Activated CD4-positive, CD25-positive, alpha-beta regulatory T cell treated with anti-CD3 and anti-CD28 coated beads, Interleukin-2, amount 50 U/mL, for 24 hours (primary cell): ENCODE measurements around the gene DPYSL5.

Experiments
- ATAC-seq, 2 donors: fragments of 150-1000 bp; cut with Tn5 transposase; one replicate each; pipeline ENCODE4 v1.10.0; 2021; ENCODE audit warnings: mild to moderate bottlenecking in 1 of 2, moderate library complexity in 1 of 2

The DPYSL5 gene

GRCh38 chr2:26997394-26997793, 149.5 kb downstream of the DPYSL5 start:
- ATAC-seq, result no peak

DNA sequence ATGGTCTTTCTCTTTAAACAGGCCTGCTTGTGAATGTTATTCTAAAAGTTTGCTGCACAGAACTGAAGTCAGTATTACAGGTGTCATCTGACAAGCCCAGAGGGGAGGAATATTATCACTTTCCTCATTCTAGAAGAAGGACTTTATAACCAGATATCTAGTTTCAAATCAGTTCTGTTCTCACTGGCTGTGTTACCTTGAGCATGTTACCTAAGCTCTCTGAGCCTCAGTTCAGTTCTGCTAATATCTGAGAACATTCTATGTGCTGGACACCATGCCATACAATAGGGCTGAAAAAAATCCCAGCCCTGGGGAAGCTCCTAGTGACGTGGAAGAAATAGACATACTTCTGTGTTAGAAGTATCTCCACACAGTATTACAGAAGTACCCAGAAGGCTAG, 150.4 kb downstream of the DPYSL5 start:
- ATAC-seq, result no peak
